ENCODE measurements around the gene POLD4. TPM values are rescaled to one million over a fixed set of nuclear protein-coding genes. Genes with fewer than 3 reads are reported as not detected.
"Not testable (repeated sequence)": the region's sequence is repeated elsewhere in the genome, so short reads cannot be mapped to it uniquely, and the experiment has no call there.

Gene POLD4
- total RNA-seq (2014; rRNA removed; shearing (Covaris generic)): 137 and 138 TPM in 2 replicates

DNA sequence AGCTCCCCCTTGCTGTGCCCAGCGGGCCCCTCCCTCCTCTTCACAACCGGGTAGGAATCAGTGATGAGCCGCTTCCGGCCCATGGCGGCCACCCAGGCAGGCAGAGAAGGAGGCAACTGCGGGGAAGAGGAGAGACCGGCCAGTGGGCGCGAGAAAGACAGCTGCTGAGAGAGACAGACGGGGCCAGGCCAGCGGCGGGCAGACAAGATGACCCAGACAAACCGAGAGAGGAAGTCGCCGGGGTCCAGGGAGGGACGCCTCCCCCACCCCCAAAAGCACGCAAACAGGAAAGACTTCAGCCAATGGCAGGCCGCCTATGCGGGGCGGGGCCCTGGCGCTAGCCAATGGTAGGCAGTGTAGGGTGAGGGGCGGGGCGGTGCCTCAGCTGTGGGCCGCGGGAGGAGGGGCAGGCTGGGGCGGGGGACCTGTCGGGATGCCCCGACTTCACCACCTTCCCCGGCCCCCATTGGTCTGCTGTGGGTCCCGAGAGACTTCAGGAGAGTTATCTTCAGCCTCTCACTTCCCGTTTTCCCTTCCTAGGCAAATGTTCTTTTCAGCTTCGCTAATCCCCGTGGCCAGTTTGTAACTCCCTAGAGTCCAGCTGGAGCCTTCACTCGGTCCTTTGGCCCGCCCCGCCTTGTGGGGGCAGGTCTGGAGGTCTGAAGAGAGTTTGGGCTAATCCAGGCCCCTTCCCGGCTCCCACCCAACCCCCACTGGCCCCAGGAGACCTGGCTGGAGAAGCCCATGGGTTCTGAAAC, at the start of gene POLD4:
Gene POLD4, minus strand, starts transcription at position 230 of the 758 bp plus-strand sequence. Its CDS starts 147 bp downstream, at position 83.
- peak; percentile 98 for DNase-seq (ENCODE audit: low spot score)

GRCh38 chr11:67403085-67403484, 49.7 kb upstream of the POLD4 start:
- DNase-seq (ENCODE audit: low spot score): not testable (repeated sequence)

- DNase-seq (ENCODE audit: low spot score): not testable (repeated sequence)
Measured at GRCh38 chr11:67402192-67402839, 49.0 kb upstream of the POLD4 start.

DNA sequence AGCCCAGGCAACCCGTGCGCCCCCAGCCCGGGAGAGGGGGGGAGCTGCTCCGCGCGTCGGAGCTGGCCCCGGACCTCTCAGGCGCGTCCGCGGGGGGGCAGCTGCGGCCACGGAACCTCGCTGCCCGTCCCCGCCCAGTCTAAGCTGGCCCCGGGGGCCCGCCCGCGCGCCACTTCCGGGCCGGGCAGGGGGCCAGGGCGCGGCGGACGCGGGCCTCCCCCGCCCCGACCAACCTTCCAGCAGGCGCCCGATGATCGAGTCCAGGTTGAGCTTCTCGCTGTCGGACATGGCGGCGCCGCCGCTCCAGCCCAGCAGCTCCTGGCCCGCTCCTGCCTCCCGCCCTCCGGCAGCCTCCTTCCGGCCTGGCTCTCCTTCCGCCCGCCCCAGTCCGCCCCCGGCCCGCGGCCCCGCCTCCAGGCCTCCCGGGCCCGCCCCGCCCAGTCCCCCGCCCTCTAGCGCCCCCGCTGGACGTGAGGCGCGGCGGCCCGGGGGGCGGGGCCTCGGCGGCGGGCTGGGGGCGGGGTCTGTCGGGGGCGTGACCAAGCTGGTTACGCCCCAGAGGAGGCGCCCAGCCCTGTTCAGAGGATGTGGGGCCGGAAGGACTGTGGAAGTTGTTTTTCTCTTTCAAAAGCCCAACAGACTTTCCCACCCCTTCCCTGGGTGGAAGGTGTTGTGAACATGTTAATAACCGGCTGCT, 48.3 kb upstream of the POLD4 start, which contains the start of gene PPP1CA:
Gene PPP1CA, minus strand, starts transcription at position 364 of the 697 bp plus-strand sequence. Its CDS starts 76 bp downstream, at position 288.
- DNase-seq (ENCODE audit: low spot score): peak; percentile 90

DNA sequence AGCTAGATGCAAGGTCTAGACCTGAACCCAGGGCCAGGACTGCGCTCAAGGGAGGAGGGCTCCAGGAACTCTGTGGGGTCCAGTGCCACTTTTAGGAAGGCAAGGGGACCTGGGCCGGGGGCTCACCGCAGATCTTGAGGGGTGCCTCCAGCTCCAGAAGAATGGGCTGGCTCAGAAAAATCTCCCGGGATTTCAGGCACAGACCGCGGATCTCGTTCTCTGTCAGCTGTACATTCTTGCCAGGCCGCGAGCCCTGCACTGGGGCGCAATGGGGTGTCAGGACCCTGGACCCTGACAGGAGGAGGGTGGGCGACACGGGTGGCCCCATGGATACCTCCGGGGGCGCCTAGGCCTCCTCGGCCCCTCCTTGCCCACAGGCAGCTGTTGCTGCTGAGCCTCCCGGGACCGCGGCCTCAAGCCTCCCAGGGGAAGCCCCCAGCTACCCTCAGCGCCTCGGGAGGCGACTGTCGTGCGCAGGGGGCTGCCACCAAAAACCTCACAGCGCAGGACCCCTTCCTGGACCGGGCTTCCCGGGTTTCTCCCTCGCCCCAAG, 47.7 kb upstream of the POLD4 start:
- DNase-seq (ENCODE audit: low spot score): no peak

DNA sequence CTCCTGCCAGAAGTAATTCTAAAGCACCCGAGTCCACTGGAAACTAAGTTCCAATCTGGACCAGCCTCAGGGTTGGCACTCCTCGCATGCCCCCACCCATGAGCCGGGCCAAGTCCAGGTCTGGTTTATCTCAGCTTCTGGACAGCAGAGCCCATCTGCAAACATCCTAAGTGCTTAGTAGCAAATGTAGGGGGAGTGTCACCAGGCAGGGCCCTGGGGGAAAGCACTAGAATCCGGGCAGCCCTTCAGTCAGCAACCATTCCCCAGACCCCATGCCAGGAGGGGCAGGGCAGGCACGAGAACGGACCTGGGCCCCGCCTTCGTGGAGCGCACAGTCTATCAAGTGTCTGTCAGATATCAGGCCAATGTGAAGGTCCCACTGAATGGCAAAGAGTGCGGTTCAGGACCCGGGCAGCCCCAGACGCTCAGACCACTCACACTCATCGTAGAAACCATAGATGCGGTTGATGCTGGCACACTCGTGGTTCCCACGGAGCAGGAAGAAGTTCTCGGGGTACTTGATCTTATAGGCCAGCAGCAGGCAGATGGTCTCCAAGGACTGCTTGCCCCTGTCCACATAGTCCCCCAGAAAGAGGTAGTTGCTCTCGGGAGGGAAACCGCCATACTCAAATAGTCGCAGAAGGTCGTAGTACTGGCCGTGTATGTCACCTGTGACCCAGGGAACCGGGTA, 47.0 kb upstream of the POLD4 start:
- DNase-seq (ENCODE audit: low spot score): no peak

DNA sequence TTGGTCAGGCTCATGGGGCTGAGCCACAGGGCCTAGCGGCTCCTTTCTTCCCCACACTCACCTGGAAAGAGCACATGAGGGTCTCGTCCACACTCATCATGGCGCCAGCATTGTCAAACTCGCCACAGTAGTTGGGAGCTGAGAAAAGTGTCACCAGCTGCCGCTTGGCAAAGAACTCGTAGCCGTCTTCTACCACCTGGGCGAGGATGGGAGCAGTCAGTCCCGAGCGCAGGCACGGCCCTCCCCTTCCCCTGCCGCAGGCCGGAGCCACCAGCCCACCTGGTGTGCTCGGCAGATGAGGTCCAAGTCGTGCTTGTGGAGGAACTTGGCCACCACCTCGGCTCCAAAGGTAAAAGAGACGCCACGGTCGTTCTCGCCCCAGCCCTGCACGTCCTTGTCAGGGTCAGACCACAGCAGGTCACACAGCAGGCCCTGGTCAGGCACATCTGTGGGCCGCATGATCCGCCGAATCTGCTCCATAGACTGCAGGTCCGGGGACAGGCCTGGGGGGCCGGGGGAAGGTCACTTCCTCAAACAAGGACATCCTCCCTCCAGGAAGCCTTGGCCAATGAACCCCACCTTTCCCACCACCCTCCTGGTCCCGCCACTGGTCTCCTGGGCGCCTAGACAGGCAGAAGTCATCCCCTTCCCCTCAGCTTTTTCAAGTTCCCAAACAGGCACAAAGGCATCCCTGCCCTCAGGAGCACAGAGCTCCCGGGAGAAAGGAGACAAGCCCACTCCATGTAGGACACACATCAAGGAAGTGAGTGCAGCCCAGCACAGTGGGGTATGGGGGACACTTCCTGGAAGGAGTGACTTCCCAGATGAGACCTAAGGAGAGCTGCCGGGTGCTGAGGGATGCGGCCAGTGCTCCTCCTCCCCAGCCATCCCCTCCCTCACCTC, 45.6 kb upstream of the POLD4 start:
- DNase-seq (ENCODE audit: low spot score): no peak

DNA sequence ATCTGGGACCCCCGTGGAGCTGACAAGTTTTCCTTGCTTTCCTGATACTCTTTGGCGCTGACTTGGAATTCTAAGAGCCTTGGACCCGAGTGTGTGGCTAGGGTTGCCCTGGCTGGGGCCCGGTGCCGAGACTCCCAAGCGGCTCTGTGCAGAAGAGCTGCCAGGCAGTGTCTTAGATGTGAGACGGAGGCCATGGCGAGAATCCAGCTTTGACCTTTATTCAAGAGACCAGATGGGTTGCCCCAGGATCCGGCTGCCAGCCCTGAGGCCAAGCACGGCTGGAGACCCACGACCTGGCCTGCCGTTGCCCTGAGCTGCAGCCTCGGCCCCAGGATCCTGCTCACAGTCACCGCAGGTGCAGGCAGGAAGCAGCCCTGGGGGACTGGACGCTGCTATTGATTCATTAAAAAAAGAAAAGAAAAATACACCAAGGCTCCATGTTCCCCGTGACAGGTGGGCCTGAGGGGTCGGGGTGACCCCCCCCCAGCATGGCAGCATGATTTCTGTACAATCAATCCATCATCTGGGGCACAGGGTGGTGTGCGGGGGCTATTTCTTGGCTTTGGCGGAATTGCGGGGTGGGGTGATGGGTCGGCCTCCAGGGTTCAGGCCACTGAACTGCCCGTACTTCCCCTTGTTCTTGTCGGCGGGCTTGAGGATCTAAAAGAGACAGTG, 44.8 kb upstream of the POLD4 start:
- DNase-seq (ENCODE audit: low spot score): no peak

DNA sequence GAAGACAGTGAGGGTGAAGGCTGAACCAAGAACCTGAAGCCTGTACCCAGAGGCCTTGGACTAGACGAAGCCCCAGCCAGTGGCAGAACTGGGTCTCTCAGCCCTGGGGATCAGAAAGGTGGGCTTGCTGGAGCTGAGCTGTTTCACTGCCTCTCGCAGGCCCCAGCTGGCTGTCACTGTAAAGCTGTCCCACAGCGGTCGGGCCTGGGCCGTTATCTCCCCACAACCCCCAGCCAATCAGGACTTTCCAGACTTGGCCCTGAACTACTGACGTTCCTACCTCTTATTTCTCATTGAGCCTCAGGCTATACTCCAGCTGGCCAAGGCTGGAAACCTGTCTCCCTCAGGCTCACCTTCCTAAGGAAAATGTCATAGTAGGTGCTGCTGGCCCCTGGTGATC, 44.2 kb upstream of the POLD4 start:
- DNase-seq (ENCODE audit: low spot score): no peak

- DNase-seq (ENCODE audit: low spot score): no peak
Measured at GRCh38 chr11:67396587-67397389, 43.4 kb upstream of the POLD4 start.

GRCh38 chr11:67396259-67396581, 42.9 kb upstream of the POLD4 start:
- DNase-seq (ENCODE audit: low spot score): no peak

DNA sequence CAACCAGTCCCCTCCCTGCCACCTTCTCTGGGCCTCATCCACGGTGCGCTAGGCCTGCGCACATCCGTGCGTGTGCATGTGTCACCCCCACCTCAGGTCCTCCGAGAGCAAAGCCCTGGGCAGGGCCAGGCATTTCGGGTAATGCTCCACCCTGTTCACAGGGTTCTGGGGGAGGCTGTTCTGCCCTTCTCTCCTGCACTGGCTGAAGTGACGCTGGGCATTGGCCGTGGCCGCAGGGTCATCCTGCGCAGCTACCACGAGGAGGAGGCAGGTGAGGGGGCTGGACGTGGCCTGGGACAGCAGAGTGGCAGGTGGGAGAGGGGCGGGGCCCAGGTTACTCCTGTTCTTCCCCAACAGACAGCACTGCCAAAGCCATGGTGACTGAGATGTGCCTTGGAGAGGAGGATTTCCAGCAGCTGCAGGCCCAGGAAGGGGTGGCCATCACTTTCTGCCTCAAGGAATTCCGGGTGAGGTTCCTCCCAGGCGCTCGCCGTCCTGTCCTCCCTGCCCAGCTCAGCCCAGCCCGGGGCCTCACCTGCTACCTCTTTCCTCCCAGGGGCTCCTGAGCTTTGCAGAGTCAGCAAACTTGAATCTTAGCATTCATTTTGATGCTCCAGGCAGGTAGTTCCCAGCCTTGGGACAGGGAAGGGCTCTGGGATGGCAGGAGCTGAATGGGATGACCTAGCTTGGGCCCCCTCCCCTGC, 42.4 kb upstream of the POLD4 start:
- no peak for DNase-seq (ENCODE audit: low spot score)

GRCh38 chr11:67393990-67394389, 40.6 kb upstream of the POLD4 start:
- DNase-seq (ENCODE audit: low spot score): no peak

- no peak for DNase-seq (ENCODE audit: low spot score)
Measured at GRCh38 chr11:67393437-67393836, 40.1 kb upstream of the POLD4 start.

DNA sequence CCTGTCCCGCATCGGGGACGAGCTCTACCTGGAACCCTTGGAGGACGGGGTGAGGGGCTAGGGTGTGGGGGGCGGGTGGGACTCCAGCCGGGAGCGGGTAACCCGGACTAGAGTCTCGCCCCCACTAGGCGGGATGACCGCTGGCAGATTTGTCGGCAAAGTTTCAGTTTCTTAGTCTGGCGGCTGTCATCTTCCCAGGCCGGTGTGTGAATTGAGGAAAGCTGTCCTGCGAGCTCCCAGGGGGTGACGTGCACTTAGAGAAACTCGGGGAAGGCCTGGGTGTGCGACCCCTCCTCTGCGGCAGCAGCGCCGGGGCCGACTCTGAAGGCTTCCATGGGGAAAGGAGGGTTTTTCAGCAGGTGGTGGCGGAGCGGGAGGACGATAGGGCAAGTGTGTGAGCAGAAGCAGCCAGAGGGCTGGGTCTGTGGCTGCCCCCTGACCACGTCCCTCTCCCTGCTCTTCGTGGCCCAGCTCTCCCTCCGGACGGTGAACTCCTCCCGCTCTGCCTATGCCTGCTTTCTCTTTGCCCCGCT, 38.9 kb upstream of the POLD4 start:
- no peak for DNase-seq (ENCODE audit: low spot score)

- DNase-seq (ENCODE audit: low spot score): peak; percentile 94
Measured at GRCh38 chr11:67391304-67392182, 38.2 kb upstream of the POLD4 start, which contains the start of gene RAD9A. Gene RAD9A, plus strand, starts transcription at chr11:67391986. Its CDS starts 59 bp downstream, at chr11:67392045.

DNA sequence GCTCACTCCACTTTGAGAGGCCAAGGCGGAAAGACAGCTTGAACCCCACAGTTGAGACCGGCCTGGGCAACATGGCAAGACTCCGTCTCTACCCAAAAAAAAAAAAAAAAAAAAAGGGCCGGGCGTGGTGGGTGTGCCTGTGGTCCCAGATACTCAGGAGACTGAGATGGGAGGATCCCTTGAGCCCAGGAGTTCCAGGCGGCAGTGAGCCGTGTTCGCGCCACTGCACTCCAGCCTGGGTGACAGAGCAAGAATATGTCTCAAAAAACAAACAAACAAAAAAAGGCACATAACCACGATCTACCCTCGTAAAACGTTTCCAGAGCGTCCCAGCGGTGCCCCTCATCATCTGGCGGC, 37.6 kb upstream of the POLD4 start:
- no peak for DNase-seq (ENCODE audit: low spot score)
